Caco-2 (cell line): ENCODE results near the gene TIMM17B. TPM values are rescaled to one million over a fixed set of nuclear protein-coding genes. Genes with fewer than 3 reads are reported as not detected.

Experiments used
- BruUV-seq: library from RNA; stranded (reverse); fragments of 400-500 nt; replicated peaks from 2 replicates; lab custom pipeline; 2021; lab: Mats Ljungman, UMichigan
- CTCF ChIA-PET: fragments of 300-600 bp; sonication (Branson Sonifier 250); formaldehyde crosslinking; loops from one replicate; lab custom pipeline; 2022; ENCODE audit warnings: antibody characterized with exemption; lab: Charles Lee
- POLR2A ChIA-PET: fragments of 300-600 bp; sonication (Branson Sonifier 250); formaldehyde crosslinking; loops from one replicate; lab custom pipeline; 2022; ENCODE audit warnings: antibody characterized with exemption; lab: Charles Lee
- DNase-seq, 2 experiments: peaks; one replicate each; pipeline versions ENCODE4 v3.0.0 to v3.0.0-alpha.2; 2020 to 2022
- H3K27me3 ChIP-seq: replicated peaks from 2 replicates; pipeline ENCODE4 v1.6.0; 2011; ENCODE audit warnings: low read length; ENCODE audit not compliant: control insufficient read depth, insufficient read depth
- H3K36me3 ChIP-seq: 2 replicates; pipeline ENCODE4 v1.5.1; 2011; ENCODE audit warnings: low read length; ENCODE audit not compliant: control insufficient read depth, insufficient read depth
- H3K4me1 ChIP-seq: fragments of 250-450 bp; sonication (Bioruptor Pico); 2 replicates; pipeline ENCODE4 v1.5.1; 2020; ENCODE audit warnings: mild to moderate bottlenecking
- H3K4me3 ChIP-seq: 2 replicates; pipeline ENCODE4 v1.5.1; 2011; ENCODE audit warnings: low read depth, mild to moderate bottlenecking, control low read depth, low read length
- H3K9me3 ChIP-seq: fragments of 250-450 bp; sonication (Bioruptor Pico); 2 replicates; pipeline ENCODE4 v1.5.1; 2020; ENCODE audit warnings: mild to moderate bottlenecking, moderate library complexity
- H3K27ac Mint-ChIP-seq: one replicate; pipeline ENCODE4 v1.8.0; 2022; ENCODE audit warnings: mixed read lengths; ENCODE audit not compliant: unreplicated experiment
- H3K27me3 Mint-ChIP-seq: one replicate; pipeline ENCODE4 v1.8.0; 2022; ENCODE audit warnings: mixed read lengths; ENCODE audit not compliant: insufficient read depth, unreplicated experiment
- H3K36me3 Mint-ChIP-seq: one replicate; pipeline ENCODE4 v1.8.0; 2022; ENCODE audit warnings: mild to moderate bottlenecking, mixed read lengths; ENCODE audit not compliant: insufficient read depth, unreplicated experiment
- H3K4me1 Mint-ChIP-seq: one replicate; pipeline ENCODE4 v1.8.0; 2022; ENCODE audit warnings: low read depth, mixed read lengths; ENCODE audit not compliant: unreplicated experiment
- H3K4me3 Mint-ChIP-seq: one replicate; pipeline ENCODE4 v1.8.0; 2022; ENCODE audit warnings: mild to moderate bottlenecking, moderate library complexity, mixed read lengths; ENCODE audit not compliant: unreplicated experiment
- H3K9me3 Mint-ChIP-seq: one replicate; pipeline ENCODE4 v1.8.0; 2022; ENCODE audit warnings: mixed read lengths; ENCODE audit not compliant: unreplicated experiment
- intact Hi-C: fragments of 100-400 bp; cut with micrococcal nuclease; formaldehyde crosslinking; loops from one replicate; pipeline ENCODE4 v1.10.0; 2022; ENCODE audit not compliant: unreplicated experiment
- total RNA-seq: library from RNA; stranded (reverse); gene quantifications from 2 replicates; pipeline ENCODE4 v1.2.3, GENCODE V29; 2022
- TF ChIP-seq, protein P1 (sequence below), 2 experiments: fragments of 200-600 bp in 1 of 2; IDR thresholded peaks; 1 replicate in 1 of 2; 2 replicates in 1 of 2; pipeline versions ENCODE4 v1.5.1 to v1.8.0; 2011 to 2022; ENCODE audit warnings: antibody characterized with exemption in 1 of 2, control low read depth in 1 of 2, inconsistent platforms in 1 of 2, low read depth in 1 of 2, low read length in 1 of 2, mild to moderate bottlenecking in 1 of 2, moderate library complexity in 1 of 2; ENCODE audit not compliant: insufficient read depth in 1 of 2, severe bottlenecking in 1 of 2, unreplicated experiment in 1 of 2

The TIMM17B gene
- total RNA-seq, 1 experiment from 2014 or later, result 90.6 TPM

DNA sequence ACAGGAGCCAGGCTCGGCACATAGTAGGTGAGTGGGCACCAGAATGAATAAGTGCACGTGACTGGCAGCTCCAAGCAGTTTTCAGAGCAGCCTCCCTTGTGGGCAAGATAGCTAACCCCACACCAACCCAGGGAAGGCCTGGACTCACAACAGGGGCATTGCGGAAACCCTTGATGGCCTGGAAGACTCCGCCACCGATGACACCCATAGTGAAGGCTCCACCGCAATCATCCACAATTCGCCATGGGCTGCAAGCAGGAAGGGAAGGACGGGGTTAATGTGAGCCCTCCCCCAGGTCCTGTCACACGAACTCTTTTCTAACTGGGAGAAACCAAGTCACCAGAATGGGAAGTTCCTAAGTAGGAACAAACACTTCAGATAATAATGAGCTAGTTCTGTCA is 957 bp downstream of the TIMM17B start:
- no TSS peak for BruUV-seq
- Histone ChIP-seq H3K4me3 (peak overlapping the region; percentile 90), H3K9me3 (no peaks in the 10 kb centered on the region), H3K4me1 (no peaks in the 10 kb centered on the region), H3K36me3 (no peaks in the 10 kb centered on the region; the same call in 1 of the 2 replicates), H3K27me3 (no peaks in the 10 kb centered on the region)
- Mint-ChIP-seq H3K4me1 (no peaks in the 10 kb centered on the region), H3K27me3 (no peaks in the 10 kb centered on the region), H3K36me3 (peaks cover 30% of the 10 kb centered on the region), H3K9me3 (no peaks in the 10 kb centered on the region), H3K4me3 (peak overlapping the region; percentile 89), H3K27ac (peak overlapping the region; percentile 98)
- ChIA-PET POLR2A (interaction anchor here (1.1 kb wide), 1 partner anchor 95 kb away, joined by 7 read pairs; the partner anchor contains the start of gene HDAC6), CTCF (interaction anchor here (0.6 to 1.6 kb wide), 2 partner anchors 15 to 294 kb away, joined by 4 read pairs; partner anchors contain the start of gene SLC35A2)
- TF ChIP-seq, protein P1, sequence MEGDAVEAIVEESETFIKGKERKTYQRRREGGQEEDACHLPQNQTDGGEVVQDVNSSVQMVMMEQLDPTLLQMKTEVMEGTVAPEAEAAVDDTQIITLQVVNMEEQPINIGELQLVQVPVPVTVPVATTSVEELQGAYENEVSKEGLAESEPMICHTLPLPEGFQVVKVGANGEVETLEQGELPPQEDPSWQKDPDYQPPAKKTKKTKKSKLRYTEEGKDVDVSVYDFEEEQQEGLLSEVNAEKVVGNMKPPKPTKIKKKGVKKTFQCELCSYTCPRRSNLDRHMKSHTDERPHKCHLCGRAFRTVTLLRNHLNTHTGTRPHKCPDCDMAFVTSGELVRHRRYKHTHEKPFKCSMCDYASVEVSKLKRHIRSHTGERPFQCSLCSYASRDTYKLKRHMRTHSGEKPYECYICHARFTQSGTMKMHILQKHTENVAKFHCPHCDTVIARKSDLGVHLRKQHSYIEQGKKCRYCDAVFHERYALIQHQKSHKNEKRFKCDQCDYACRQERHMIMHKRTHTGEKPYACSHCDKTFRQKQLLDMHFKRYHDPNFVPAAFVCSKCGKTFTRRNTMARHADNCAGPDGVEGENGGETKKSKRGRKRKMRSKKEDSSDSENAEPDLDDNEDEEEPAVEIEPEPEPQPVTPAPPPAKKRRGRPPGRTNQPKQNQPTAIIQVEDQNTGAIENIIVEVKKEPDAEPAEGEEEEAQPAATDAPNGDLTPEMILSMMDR (IDR thresholded peaks at IDR 0.05; ENCODE audit: insufficient read depth in 1 of 2, low read depth in 1 of 2, low read length in 1 of 2, severe bottlenecking in 1 of 2, unreplicated experiment in 1 of 2), result no peak
- DNase-seq, result no peak
- intact Hi-C loops, result loop anchor here (5.0 kb wide), 2 partner anchors 94 to 146 kb away; partner anchors contain the start of genes HDAC6 and TFE3

DNA sequence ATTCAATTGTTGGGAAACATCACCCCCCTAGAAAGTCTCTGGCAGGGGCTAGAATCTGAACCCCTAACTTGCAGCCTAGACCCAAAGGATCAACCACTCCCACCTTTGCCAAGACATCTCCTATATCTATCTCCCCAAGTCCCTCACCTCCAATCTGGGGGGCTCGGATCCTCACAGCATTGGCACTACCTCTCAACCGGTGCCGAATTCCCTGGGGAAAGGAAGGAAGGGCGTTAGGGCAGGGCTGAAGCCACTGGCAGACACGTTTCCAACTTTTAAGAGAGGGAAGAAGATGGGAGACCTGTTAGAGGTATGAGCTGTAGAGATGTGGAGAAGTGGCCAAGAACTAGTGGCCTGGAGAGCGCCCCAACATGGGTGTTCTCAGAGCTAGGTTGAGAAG is 2.7 kb downstream of the TIMM17B start:
- H3K36me3 ChIP-seq, result no peaks in the 10 kb centered on the region
- H3K27me3 ChIP-seq, result no peaks in the 10 kb centered on the region
- H3K4me3 Mint-ChIP-seq, result no peak overlapping the region
- no peaks in the 10 kb centered on the region for H3K9me3 ChIP-seq
- CTCF ChIA-PET, result no interaction called here
- H3K36me3 Mint-ChIP-seq, result peaks cover 30% of the 10 kb centered on the region
- H3K4me1 ChIP-seq, result no peaks in the 10 kb centered on the region
- DNase-seq, result no peak
- no peak overlapping the region for H3K4me3 ChIP-seq
- intact Hi-C loops, result loop anchor here (5.0 kb wide), 2 partner anchors 93 to 147 kb away; partner anchors contain the start of genes HDAC6 and TFE3
- no peaks in the 10 kb centered on the region for H3K27me3 Mint-ChIP-seq
- POLR2A ChIA-PET, result no interaction called here
- H3K4me1 Mint-ChIP-seq, result peaks cover 9% of the 10 kb centered on the region
- BruUV-seq, result no TSS peak
- H3K27ac Mint-ChIP-seq, result no peak overlapping the region
- H3K9me3 Mint-ChIP-seq, result no peaks in the 10 kb centered on the region
- TF ChIP-seq, protein P1 (IDR thresholded peaks at IDR 0.05; ENCODE audit: insufficient read depth in 1 of 2, low read depth in 1 of 2, low read length in 1 of 2, severe bottlenecking in 1 of 2, unreplicated experiment in 1 of 2), result no peak

DNA sequence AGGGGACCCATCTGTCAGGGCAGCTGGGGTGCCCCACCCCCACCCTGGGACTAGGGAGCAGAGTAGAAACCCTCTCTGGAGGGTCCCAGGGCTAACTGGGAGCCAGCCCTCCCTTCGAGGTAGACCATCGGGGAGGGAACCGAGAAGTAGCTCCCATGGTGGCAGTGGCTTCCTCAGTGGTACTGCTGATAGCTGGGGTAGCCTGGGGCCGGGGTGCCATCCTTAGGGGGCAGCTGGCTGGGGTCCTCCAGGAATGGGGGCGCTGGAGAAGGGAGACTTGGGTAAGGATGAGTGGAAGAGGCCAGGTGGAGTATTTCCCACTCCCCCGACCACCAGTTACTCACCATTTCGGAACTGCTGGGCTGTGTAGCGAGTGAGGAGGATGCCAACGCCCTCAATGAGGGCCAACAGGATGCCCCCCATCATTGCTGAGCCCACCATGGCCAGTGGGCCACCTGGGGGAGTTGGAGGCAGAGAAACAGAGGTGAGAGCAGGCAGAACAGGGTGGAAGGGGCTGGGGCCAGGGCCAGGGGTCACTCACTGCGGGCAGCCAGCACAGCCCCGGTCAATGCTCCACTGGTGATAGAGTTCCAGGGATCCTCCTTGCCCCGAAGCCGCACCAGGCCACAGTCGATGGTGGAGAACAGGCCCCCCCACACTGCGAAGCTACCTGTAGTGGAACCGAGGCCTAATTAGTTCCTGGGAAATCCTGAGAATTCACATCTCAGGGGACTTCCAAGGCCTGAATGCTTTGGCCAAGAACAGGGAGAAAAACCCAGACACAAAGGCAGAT is 3.8 kb downstream of the TIMM17B start:
- peaks cover 9% of the 10 kb centered on the region for H3K4me1 Mint-ChIP-seq
- H3K27ac Mint-ChIP-seq, result no peak overlapping the region
- H3K36me3 ChIP-seq, result no peaks in the 10 kb centered on the region
- no peak for DNase-seq
- POLR2A ChIA-PET, result no interaction called here
- H3K27me3 ChIP-seq, result no peaks in the 10 kb centered on the region
- no TSS peak for BruUV-seq
- H3K4me3 ChIP-seq, result no peak overlapping the region
- peaks cover 30% of the 10 kb centered on the region for H3K36me3 Mint-ChIP-seq
- CTCF ChIA-PET, result no interaction called here
- no peaks in the 10 kb centered on the region for H3K9me3 Mint-ChIP-seq
- H3K4me3 Mint-ChIP-seq, result no peak overlapping the region
- TF ChIP-seq, protein P1 (IDR thresholded peaks at IDR 0.05; ENCODE audit: insufficient read depth in 1 of 2, low read depth in 1 of 2, low read length in 1 of 2, severe bottlenecking in 1 of 2, unreplicated experiment in 1 of 2), result no peak
- H3K9me3 ChIP-seq, result no peaks in the 10 kb centered on the region
- H3K27me3 Mint-ChIP-seq, result no peaks in the 10 kb centered on the region
- H3K4me1 ChIP-seq, result no peaks in the 10 kb centered on the region
- intact Hi-C loops, result no loop called here
